Non-pigmented ciliary epithelial cell (primary cell): ENCODE measurements around the gene KLRC1.
"Not testable (repeated sequence)": the region's sequence is repeated elsewhere in the genome, so short reads cannot be mapped to it uniquely, and the experiment has no call there.

Experiments used
- DNase-seq: peaks from one replicate; pipeline ENCODE4 v3.0.0-alpha.2; 2010; ENCODE audit warnings: low read depth

The KLRC1 gene

DNA sequence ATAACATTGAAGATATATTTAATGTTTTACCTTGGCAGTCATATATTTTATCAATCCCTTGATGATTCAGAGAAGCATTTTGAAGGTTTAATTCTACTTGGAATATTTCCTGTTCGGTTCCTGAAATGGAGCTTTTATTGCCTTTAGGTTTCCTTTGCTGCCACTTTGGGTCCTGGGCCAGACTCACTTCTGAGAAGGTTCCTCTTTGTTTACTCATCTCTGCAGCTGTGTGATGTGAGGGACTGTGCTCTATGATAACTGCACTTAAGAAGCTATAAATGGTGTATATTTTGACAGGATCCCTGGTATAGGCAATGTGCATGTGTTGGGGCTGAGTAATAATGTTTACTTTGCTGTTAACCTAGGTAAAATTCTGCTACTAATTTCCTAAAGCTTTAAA is 32.8 kb downstream of the KLRC1 start, which contains the start of gene KLRC3:
Gene KLRC3, minus strand, starts transcription at position 262 of the 400 bp plus-strand sequence. Its CDS starts 45 bp downstream, at position 217.
- DNase-seq, result not testable (repeated sequence)

DNA sequence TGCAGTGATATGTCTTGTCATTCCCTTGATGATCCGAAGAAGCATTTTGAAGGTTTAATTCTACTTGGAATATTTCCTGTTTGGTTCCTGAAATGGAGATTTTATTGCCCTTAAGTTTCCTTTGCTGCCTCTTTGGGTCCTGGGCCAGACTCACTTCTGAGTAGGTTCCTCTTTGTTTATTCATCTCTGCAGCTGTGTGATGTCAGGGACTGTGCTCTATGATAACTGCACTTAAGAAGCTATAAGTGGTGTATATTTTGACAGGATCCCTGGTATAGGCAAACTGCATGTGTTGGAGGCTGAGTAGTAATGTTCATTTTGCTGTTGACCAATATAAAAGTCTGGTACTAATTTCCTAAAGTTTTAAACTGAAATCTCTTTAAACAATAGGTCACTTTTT is 43.8 kb downstream of the KLRC1 start, which contains the start of gene KLRC4:
Gene KLRC4, minus strand, starts transcription at position 366 of the 400 bp plus-strand sequence. Its CDS starts 182 bp downstream, at position 184.
- no peak for DNase-seq

DNA sequence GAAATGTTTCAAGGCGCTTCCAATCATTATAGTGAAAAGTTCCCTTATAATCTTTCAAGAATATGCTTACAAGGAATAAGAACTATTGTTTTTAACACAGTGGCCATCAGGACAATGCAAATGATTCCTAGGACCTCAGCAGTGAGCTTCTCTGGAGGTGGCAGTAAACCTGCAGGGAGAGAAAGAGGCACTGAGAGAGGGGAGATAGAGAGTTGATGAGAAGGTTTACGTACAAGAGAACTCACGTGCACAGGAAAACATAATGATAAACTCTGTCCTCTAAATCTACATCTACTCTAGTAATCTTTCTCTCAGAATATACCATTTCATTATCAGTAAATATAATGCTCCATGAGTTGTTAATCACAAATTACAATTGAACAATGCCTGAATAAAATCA is 44.3 kb downstream of the KLRC1 start:
- no peak for DNase-seq

DNA sequence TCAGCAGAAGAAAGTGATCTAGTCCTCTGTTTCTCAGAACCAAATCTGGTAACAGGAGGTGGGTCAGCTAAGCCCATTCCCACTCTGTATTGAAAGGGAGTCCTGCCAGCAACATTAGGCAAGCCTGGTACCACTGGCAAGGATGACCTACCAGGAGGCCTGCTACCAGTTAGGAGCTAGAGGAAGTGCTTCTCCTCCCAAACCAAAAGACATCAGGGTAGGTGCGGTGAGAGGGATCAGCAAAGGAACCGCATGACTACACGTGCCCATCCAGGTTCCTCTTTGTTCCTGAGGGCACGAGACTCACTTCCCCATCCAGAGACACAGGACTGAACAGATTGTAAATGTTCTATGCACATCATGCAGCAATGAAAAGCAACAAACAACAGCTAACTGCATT is 46.5 kb downstream of the KLRC1 start:
- no peak for DNase-seq

DNA sequence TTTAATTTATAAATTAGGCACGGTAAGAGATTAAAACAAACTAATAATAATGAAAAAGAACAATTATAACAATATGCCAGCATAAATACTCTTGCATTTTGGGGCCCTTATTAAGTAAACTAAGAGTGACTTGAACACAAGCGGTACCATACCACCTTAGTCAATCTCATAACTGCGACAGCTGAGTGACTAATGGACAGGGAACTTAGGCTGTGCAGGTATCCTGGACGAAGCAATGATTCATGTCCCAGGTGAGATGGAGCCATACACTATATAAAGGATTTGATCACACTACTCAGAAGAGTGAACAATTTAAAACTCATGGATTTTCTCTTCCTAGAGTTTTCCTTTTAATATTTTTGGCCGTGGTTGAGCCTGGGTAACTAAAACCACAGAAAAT is 47.9 kb downstream of the KLRC1 start:
- DNase-seq, result no peak

DNA sequence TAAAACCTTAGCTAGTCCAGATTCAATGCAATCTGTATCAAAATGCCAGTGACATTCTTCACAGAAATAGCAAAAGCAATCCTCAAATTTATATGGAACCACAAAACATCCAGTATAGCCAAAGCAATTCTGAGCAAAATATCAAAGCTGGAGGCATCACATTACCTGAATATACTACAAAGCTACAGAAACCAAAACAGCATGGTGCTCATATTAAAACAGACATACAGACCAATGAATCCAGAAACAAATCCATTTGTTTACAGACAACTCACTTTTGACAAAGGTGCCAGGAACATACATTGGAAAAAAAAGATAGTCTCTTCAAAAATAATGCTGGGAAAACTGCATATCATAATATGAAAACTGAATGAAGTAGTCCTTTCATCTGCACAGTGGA is 48.4 kb downstream of the KLRC1 start:
- DNase-seq, result no peak

DNA sequence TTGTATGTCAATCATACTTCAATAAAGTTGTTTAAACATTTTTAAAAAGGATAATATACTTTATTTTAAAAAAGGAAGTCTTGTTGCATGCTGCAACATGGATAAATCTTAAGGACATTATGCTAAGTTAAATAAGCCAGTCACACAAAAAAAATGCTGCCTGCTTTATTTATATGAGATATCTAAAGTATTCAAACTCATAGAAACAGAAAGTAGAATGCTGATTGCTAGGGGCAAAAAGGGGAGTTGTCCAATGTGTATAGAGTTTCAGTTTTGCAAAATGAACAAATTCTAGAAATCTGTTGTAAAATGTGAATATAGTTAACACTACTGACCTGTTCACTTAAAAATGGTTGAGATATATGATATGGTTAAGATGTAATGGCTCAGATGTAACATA is 52.3 kb downstream of the KLRC1 start:
- DNase-seq, result no peak

DNA sequence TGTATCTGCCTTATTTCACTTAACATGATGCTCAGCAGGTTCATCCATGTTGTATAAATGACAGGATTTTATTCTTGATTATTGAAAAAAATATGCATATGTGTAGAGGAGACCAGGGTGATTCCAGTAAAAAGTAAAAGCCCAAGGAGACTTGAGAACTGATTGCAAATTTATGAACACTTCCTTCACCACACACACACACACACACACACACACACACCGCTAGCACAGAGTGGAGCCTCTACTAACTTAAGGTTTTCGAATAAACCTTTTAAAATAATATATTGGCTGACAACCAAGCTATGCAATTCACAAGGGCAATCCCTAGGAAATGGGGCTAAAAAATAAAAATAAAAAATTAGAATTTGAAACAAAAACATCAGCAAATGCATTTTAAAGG is 55.0 kb downstream of the KLRC1 start:
- DNase-seq, result no peak

DNA sequence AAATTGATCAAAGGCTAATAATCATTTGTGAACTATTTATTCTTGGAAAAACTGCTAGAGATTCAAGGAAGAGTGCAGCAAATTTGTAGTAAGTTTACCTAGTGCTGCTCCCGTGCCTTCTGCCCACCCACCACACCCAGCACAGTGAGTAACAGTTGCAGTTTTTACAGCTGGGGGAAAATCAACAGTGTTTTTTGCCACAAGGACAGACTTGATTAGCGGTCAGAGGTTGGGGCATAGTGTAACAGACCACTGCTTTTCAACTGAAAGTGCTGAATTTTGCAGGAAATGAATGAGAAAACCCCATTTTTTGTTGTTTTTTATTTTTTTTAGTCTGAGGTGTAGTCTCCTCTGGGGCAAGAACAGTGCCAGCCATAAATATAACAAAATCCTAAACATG is 55.9 kb downstream of the KLRC1 start:
- DNase-seq, result no peak

DNA sequence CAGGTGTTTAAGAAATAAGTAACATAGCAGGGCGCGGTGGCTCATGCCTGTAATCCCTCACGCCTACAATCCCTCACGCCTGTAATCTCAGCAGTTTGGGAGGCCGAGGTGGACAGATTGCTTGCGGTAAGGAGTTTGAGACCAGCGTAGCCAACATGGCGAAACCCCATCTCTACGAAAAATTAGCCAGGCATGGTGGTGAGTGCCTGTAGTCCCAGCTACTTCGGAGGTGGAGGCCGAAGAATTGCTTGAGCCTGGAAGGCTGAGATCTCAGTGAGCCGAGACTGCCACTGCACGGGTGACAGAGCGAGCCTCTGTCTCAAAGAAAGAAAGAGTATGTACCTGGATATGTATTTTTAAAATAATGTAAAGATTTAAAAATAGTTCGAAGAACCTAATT is 57.0 kb downstream of the KLRC1 start:
- not testable (repeated sequence) for DNase-seq
